H9 (cell line): ENCODE results near the gene LDHA. TPM values are rescaled to one million over a fixed set of nuclear protein-coding genes. Genes with fewer than 3 reads are reported as not detected.

Source experiments
- DNase-seq: peaks from one replicate; pipeline ENCODE4 v3.0.0-alpha.2; 2017
- H2AFZ ChIP-seq: one replicate; pipeline ENCODE4 v1.6.1; 2013; ENCODE audit warnings: mild to moderate bottlenecking, low read length, control low read depth, moderate library complexity
- H2AK5ac ChIP-seq: 2 replicates; pipeline ENCODE4 v1.6.1; 2013; ENCODE audit warnings: low read length, control low read depth, mixed read lengths; ENCODE audit not compliant: insufficient read length
- H2BK120ac ChIP-seq: one replicate; pipeline ENCODE4 v1.6.1; 2013; ENCODE audit warnings: low read depth, mild to moderate bottlenecking, low read length, control low read depth, inconsistent platforms; ENCODE audit not compliant: poor library complexity, severe bottlenecking
- H2BK12ac ChIP-seq: 2 replicates; pipeline ENCODE4 v1.6.1; 2013; ENCODE audit warnings: low read length, control low read depth, mixed read lengths, low read depth; ENCODE audit not compliant: insufficient read length
- H2BK15ac ChIP-seq: 2 replicates; pipeline ENCODE4 v1.6.1; 2013; ENCODE audit warnings: low read depth, low read length, control low read depth
- H2BK20ac ChIP-seq: one replicate; pipeline ENCODE4 v1.6.1; 2013; ENCODE audit warnings: low read depth, mild to moderate bottlenecking, low read length, control low read depth, inconsistent platforms; ENCODE audit not compliant: poor library complexity, severe bottlenecking
- H2BK5ac ChIP-seq: 2 replicates; pipeline ENCODE4 v1.6.1; 2013; ENCODE audit warnings: low read length, control low read depth, mixed read lengths; ENCODE audit not compliant: insufficient read length
- H3K14ac ChIP-seq: 2 replicates; pipeline ENCODE4 v1.6.1; 2013; ENCODE audit warnings: low read length, control low read depth; ENCODE audit not compliant: insufficient read depth
- H3K18ac ChIP-seq: 2 replicates; pipeline ENCODE4 v1.6.1; 2013; ENCODE audit warnings: low read depth, mild to moderate bottlenecking, mixed read lengths, low read length, control low read depth; ENCODE audit not compliant: insufficient read length
- H3K23ac ChIP-seq: 2 replicates; pipeline ENCODE4 v1.6.1; 2013; ENCODE audit warnings: low read length, control low read depth, mixed read lengths, low read depth; ENCODE audit not compliant: insufficient read length
- H3K23me2 ChIP-seq: 2 replicates; pipeline ENCODE4 v1.6.1; 2013; ENCODE audit warnings: low read depth, mild to moderate bottlenecking, mixed read lengths, low read length, control low read depth; ENCODE audit not compliant: insufficient read length, poor library complexity, severe bottlenecking
- H3K27ac ChIP-seq: 2 replicates; pipeline ENCODE4 v1.5.1; 2013; ENCODE audit warnings: low read length, control low read depth, mixed read lengths, low read depth; ENCODE audit not compliant: insufficient read length
- H3K27me3 ChIP-seq: 2 replicates; pipeline ENCODE4 v1.6.1; 2013; ENCODE audit warnings: low read length, control low read depth, inconsistent platforms; ENCODE audit not compliant: insufficient read depth
- H3K4ac ChIP-seq: 2 replicates; pipeline ENCODE4 v1.6.1; 2013; ENCODE audit warnings: low read depth, mild to moderate bottlenecking, control low read depth, inconsistent platforms, low read length, moderate library complexity
- H3K4me1 ChIP-seq: 2 replicates; pipeline ENCODE4 v1.6.1; 2013; ENCODE audit warnings: low read length, control low read depth, inconsistent platforms; ENCODE audit not compliant: insufficient read depth
- H3K4me2 ChIP-seq: 2 replicates; pipeline ENCODE4 v1.6.1; 2013; ENCODE audit warnings: low read length, control low read depth, mixed read lengths; ENCODE audit not compliant: insufficient read length, insufficient read depth
- H3K56ac ChIP-seq: 2 replicates; pipeline ENCODE4 v1.6.1; 2013; ENCODE audit warnings: low read depth, mild to moderate bottlenecking, mixed read lengths, low read length, control low read depth; ENCODE audit not compliant: insufficient read length
- H3K79me1 ChIP-seq: 2 replicates; pipeline ENCODE4 v1.6.1; 2013; ENCODE audit warnings: low read depth, mild to moderate bottlenecking, moderate library complexity, low read length, control low read depth, inconsistent platforms; ENCODE audit not compliant: insufficient read depth, poor library complexity, severe bottlenecking
- H3K79me2 ChIP-seq: 2 replicates; pipeline ENCODE4 v1.6.1; 2013; ENCODE audit warnings: low read length, control low read depth, inconsistent platforms; ENCODE audit not compliant: insufficient read depth
- H3K9ac ChIP-seq: 2 replicates; pipeline ENCODE4 v1.6.1; 2013; ENCODE audit warnings: low read length, control low read depth, mixed read lengths; ENCODE audit not compliant: insufficient read length; ENCODE audit errors: extremely low read depth
- H3K9me3 ChIP-seq: one replicate; pipeline ENCODE4 v1.6.1; 2013; ENCODE audit warnings: low read depth, low read length, inconsistent platforms; ENCODE audit not compliant: control insufficient read depth
- H3T11ph ChIP-seq: one replicate; pipeline ENCODE4 v1.6.1; 2013; ENCODE audit warnings: mild to moderate bottlenecking, low read length, control low read depth, inconsistent platforms
- H4K20me1 ChIP-seq: one replicate; pipeline ENCODE4 v1.6.1; 2013; ENCODE audit not compliant: control insufficient read depth, insufficient read length, insufficient read depth
- H4K5ac ChIP-seq: 2 replicates; pipeline ENCODE4 v1.6.1; 2013; ENCODE audit warnings: low read depth, mild to moderate bottlenecking, mixed read lengths, low read length, control low read depth; ENCODE audit not compliant: insufficient read length
- H4K8ac ChIP-seq: replicated peaks from 2 replicates; pipeline ENCODE4 v1.6.1; 2013; ENCODE audit warnings: low read length, control low read depth, mixed read lengths, low read depth; ENCODE audit not compliant: insufficient read length
- H4K91ac ChIP-seq: 2 replicates; pipeline ENCODE4 v1.6.1; 2013; ENCODE audit warnings: low read depth, mild to moderate bottlenecking, moderate library complexity, mixed read lengths, low read length, control low read depth; ENCODE audit not compliant: insufficient read length
- H3K27ac Mint-ChIP-seq, 3 experiments: 2 replicates in 2 of 3; 3 replicates in 1 of 3; pipeline ENCODE4 v1.8.0; 2020 to 2021; ENCODE audit warnings: mixed read lengths in 3 of 3, mild to moderate bottlenecking in 1 of 3, moderate library complexity in 1 of 3
- H3K27me3 Mint-ChIP-seq: 2 replicates; pipeline ENCODE4 v1.8.0; 2021; ENCODE audit warnings: low read depth, mild to moderate bottlenecking, moderate library complexity, mixed read lengths
- H3K36me3 Mint-ChIP-seq, 3 experiments: 2 replicates in 2 of 3; 3 replicates in 1 of 3; pipeline ENCODE4 v1.8.0; 2020 to 2021; ENCODE audit warnings: low read depth in 3 of 3, mixed read lengths in 3 of 3; ENCODE audit not compliant: insufficient read depth in 1 of 3
- H3K4me1 Mint-ChIP-seq, 2 experiments: 2 replicates each; pipeline ENCODE4 v1.8.0; 2020; ENCODE audit warnings: mixed read lengths in 2 of 2
- H3K4me3 Mint-ChIP-seq, 2 experiments: 2 replicates in 1 of 2; 3 replicates in 1 of 2; pipeline ENCODE4 v1.8.0; 2020 to 2021; ENCODE audit warnings: mild to moderate bottlenecking in 2 of 2, mixed read lengths in 2 of 2, moderate library complexity in 1 of 2
- H3K9me3 Mint-ChIP-seq, 2 experiments: 2 replicates in 1 of 2; 3 replicates in 1 of 2; pipeline ENCODE4 v1.8.0; 2020; ENCODE audit warnings: mild to moderate bottlenecking in 2 of 2, mixed read lengths in 2 of 2, moderate library complexity in 1 of 2
- WGBS: extraction: QIAGEN DNeasy Blood & Tissue Kit; methylation state at CpG from one replicate; pipeline ENCODE4 v1.1.7; 2013; ENCODE audit warnings: missing lambda C conversion rate, low lambda C conversion rate, mixed read lengths; ENCODE audit not compliant: insufficient read length; ENCODE audit errors: extremely low coverage; 5-methylcytosine and 5-hydroxymethylcytosine counted together
- total RNA-seq: library from RNA; stranded (reverse); gene quantifications from 2 replicates; pipeline ENCODE4 v1.2.1, GENCODE V29; 2021
- TF ChIP-seq, protein P1 (sequence below): fragments of 200-600 bp; sonication (generic); conservative IDR thresholded peaks from 3 replicates; pipeline ENCODE4 v1.8.0; 2021; ENCODE audit warnings: antibody characterized with exemption, mild to moderate bottlenecking

LDHA gene
- total RNA-seq, 1 experiment from 2014 or later = 720 TPM

- H3K4me3 Mint-ChIP-seq = no peak overlapping the region
- Histone ChIP-seq H3K79me2 (no peaks in the 10 kb centered on the region), H2BK15ac (no peak overlapping the region), H3K27ac (no peak overlapping the region), H3K9me3 (no peaks in the 10 kb centered on the region), H3K18ac (no peak overlapping the region), H3K23ac (no peak overlapping the region), H2AK5ac (no peak overlapping the region), H3K4ac (no peak overlapping the region), H2BK12ac (no peak overlapping the region), H2AFZ (no peak overlapping the region), H3K23me2 (no peaks in the 10 kb centered on the region), H3K4me2 (no peak overlapping the region), H3K9ac (no peak overlapping the region), H2BK5ac (no peak overlapping the region), H4K8ac (no peak overlapping the region), H3K56ac (no peak overlapping the region), H2BK20ac (no peak overlapping the region), H2BK120ac (no peak overlapping the region), H3T11ph (no peak overlapping the region), H4K20me1 (no peaks in the 10 kb centered on the region), H3K4me1 (no peaks in the 10 kb centered on the region), H3K14ac (no peak overlapping the region), H3K79me1 (no peaks in the 10 kb centered on the region), H3K27me3 (no peaks in the 10 kb centered on the region), H4K91ac (no peak overlapping the region), H4K5ac (no peak overlapping the region)
- WGBS = no CpG with 5 or more reads among the region's 2 CpGs
- H3K36me3 Mint-ChIP-seq = no peaks in the 10 kb centered on the region
- TF ChIP-seq, protein P1, sequence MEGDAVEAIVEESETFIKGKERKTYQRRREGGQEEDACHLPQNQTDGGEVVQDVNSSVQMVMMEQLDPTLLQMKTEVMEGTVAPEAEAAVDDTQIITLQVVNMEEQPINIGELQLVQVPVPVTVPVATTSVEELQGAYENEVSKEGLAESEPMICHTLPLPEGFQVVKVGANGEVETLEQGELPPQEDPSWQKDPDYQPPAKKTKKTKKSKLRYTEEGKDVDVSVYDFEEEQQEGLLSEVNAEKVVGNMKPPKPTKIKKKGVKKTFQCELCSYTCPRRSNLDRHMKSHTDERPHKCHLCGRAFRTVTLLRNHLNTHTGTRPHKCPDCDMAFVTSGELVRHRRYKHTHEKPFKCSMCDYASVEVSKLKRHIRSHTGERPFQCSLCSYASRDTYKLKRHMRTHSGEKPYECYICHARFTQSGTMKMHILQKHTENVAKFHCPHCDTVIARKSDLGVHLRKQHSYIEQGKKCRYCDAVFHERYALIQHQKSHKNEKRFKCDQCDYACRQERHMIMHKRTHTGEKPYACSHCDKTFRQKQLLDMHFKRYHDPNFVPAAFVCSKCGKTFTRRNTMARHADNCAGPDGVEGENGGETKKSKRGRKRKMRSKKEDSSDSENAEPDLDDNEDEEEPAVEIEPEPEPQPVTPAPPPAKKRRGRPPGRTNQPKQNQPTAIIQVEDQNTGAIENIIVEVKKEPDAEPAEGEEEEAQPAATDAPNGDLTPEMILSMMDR = no peak
- DNase-seq = no peak
- H3K4me1 Mint-ChIP-seq = no peaks in the 10 kb centered on the region
- H3K27ac Mint-ChIP-seq = no peak overlapping the region
- H3K9me3 Mint-ChIP-seq = no peaks in the 10 kb centered on the region
- H3K27me3 Mint-ChIP-seq = no peaks in the 10 kb centered on the region
Observed at GRCh38 chr11:18419040-18419439, 24.7 kb downstream of the LDHA start.
